ENCODE data around the gene BRCA2. TPM values are rescaled to one million over a fixed set of nuclear protein-coding genes. Genes with fewer than 3 reads are reported as not detected.
"Not testable (repeated sequence)": the region's sequence is repeated elsewhere in the genome, so short reads cannot be mapped to it uniquely, and the experiment has no call there.

The BRCA2 gene
- total RNA-seq, 1 donor from 2014 or later, result 5.6 TPM

DNA sequence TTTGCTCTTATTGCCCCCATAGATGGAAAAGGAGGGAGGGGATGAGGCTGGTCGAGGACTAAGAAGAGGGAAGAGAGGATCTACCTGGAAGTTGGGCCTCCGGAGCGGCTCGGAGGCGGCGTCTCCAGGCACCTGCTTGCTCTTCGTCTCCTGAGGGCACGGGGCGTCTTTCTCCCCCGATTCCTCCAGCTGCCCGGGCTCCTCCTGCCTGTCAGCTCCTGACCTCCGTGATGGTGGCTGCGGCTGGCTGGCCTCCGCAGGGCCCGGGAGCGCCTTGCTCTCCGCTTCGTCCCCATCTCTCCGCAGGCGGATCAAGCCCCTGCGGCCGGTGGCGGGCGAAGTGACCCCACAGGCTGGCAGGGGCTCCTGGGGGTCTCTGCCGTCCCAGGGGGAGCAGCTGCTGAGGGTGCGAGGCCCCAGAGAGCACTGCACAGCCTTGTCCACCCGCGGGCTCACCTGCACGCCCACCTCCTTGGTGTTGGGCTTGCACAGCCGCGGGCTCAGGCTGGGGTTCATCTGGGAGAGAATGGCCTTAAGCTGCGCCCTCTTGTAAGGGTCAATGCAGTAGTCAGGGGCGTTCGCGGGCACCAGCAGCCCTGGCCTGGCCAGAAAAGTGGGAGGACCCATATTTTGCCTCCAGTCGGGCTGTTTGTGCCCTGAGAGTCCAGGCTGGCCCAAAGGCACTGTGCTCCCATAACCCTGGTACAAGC is 4.0 kb upstream of the BRCA2 start:
- DNase-seq, result no peak

DNA sequence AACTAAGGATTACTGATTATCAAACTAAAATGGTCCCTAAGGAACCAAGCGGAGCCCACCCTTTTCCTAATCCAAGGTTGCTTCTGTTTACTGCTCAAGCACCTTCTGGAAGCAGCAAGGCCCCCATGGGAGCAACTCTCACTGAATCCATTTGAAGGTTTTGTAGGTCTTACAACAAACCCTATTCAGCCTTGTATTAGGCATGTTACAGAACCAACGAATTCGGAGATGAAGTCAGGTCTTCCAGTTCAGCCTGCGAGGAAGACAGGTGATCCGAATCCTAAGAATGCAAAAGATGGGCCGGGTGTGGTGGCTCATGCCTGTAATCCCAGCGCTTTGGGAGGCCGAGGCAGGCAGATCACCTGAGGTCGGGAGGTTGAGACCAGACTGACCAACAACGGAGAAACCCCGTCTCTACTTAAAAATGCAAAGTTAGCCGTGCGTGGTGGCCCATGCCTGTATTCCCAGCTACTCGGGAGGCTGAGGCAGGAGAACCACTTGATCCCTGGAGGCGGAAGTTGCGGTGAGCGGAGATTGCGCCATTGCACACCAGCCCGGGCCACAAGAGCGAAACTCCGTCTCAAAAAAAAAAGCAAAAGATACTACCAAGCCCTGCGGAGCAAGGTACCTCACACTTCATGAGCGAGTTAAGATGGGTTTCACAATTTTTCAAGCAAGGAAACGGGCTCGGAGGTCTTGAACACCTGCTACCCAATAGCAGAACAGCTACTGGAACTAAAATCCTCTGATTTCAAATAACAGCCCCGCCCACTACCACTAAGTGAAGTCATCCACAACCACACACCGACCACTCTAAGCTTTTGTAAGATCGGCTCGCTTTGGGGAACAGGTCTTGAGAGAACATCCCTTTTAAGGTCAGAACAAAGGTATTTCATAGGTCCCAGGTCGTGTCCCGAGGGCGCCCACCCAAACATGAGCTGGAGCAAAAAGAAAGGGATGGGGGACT is 754 bp upstream of the BRCA2 start:
- DNase-seq, result peak; percentile 36

DNA sequence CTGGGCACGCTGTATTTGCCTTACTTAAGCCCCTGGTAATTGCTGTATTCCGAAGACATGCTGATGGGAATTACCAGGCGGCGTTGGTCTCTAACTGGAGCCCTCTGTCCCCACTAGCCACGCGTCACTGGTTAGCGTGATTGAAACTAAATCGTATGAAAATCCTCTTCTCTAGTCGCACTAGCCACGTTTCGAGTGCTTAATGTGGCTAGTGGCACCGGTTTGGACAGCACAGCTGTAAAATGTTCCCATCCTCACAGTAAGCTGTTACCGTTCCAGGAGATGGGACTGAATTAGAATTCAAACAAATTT is 676 bp downstream of the BRCA2 start:
- no peak for DNase-seq

DNA sequence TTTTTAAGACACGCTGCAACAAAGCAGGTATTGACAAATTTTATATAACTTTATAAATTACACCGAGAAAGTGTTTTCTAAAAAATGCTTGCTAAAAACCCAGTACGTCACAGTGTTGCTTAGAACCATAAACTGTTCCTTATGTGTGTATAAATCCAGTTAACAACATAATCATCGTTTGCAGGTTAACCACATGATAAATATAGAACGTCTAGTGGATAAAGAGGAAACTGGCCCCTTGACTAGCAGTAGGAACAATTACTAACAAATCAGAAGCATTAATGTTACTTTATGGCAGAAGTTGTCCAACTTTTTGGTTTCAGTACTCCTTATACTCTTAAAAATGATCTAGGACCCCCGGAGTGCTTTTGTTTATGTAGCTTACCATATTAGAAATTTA is 1.2 kb downstream of the BRCA2 start:
- DNase-seq, result no peak

DNA sequence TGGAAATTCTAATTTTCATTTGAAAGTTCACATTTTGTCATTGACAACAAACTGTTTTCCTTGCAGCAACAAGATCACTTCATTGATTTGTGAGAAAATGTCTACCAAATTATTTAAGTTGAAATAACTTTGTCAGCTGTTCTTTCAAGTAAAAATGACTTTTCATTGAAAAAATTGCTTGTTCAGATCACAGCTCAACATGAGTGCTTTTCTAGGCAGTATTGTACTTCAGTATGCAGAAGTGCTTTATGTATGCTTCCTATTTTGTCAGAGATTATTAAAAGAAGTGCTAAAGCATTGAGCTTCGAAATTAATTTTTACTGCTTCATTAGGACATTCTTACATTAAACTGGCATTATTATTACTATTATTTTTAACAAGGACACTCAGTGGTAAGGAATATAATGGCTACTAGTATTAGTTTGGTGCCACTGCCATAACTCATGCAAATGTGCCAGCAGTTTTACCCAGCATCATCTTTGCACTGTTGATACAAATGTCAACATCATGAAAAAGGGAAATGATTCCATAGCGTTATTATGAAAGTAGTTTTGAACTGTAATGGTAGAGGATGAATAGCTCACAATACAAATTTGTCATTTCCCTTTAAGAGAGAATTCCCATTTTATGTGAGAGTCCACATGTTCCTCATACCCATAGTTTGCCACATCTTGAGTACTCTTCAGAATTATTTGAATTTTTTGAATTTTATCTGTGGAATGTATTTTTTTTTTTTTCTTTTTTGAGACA is 2.6 kb downstream of the BRCA2 start:
- DNase-seq, result peak; percentile 2

DNA sequence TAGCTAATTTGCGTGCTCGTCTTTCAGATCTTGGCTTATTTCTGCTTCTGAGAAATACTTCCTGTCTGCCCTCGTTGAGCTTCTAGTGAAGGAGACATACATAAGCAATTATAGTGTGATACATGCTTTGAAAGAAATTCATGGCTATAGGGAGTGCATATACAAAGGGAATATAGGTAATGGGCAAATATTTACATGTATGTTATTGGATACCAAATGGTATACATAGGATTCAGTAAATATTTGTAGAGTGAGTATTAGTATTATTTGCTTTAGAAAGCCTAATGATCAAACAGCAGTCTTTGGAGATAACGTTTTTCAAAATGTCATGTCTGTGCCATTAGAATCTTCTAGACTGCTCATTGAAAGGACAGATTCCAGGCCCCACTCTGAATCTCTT is 5.2 kb downstream of the BRCA2 start:
- DNase-seq, result no peak

DNA sequence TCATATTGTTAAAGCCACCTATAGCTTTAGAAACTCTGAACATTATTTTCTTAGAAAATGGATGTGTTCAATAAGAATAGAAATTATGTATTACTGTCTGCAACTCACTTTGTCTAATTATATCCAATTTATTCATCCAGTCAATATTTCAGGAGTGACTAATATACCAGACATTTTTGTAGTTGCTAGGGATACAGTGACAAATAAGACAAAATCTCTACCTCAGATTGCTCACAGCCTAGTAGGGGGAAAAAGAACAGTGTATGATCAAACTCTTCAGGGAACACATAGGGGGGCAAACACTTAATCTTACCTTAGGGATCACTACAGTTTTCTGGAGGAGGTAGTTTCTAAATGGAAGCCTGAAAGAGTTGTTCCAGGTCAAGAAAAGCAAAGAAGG is 8.6 kb downstream of the BRCA2 start:
- no peak for DNase-seq

DNA sequence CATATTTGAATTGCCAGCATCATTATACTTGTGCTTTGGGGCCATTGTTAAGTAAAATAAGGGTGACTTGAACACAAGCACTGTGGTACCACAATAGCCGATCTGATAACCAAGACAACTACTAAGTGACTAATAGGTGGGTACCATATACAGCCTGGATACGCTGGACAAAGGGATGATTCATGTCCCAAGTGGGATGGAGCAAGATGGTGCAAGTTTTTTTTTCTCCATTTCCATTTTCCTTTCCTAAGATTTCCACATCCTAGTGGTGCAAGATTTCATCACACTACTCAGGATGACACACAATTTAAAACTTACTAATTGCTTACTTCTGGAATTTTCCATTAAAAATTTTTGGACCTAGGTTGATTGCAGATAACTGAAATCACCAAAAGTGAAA is 15.1 kb downstream of the BRCA2 start:
- no peak for DNase-seq

DNA sequence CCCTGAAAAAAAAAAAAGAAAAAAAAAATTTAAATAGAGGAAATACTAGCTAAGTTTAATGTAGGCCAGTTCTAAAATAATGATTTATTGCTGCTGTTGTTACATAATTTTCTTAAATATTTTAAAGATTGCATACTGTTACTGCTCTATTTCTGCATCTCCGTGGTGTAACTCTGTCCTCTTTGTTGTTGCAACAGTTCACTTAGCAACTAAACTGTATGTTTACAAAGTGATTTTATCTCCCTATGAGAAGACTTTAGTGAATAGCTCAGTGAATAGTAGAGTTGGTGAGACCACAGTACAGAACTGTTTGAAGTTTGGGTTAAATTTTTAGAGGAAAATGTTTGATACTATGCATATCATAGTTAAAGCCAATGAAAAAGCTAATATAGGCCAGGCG is 19.4 kb downstream of the BRCA2 start:
- no peak for DNase-seq

DNA sequence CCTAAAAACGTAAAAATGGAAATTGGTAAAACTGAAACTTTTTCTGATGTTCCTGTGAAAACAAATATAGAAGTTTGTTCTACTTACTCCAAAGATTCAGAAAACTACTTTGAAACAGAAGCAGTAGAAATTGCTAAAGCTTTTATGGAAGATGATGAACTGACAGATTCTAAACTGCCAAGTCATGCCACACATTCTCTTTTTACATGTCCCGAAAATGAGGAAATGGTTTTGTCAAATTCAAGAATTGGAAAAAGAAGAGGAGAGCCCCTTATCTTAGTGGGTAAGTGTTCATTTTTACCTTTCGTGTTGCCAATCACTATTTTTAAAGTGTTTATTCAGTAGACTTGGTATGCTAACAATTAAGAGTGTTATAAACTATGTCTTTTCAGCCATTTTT is 25.6 kb downstream of the BRCA2 start:
- DNase-seq, result no peak

DNA sequence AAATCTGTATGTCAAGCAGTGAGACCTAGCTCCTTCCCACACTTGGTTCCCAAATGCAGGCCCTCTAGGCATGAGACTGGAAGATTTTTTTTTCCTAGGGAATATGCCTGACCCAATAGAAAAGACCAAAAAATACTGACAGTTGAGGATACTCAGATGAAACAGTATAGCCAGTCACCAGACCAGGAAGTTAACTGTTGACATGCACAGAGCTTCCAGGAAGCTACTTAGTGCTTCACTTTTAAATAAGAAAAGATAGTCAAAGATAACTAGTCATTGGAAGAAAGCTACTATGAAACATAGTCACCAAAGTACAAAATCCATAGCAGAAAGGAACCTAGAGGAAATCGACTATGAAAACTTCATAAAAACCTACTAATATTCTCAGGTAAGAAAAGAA is 32.3 kb downstream of the BRCA2 start:
- DNase-seq, result no peak

DNA sequence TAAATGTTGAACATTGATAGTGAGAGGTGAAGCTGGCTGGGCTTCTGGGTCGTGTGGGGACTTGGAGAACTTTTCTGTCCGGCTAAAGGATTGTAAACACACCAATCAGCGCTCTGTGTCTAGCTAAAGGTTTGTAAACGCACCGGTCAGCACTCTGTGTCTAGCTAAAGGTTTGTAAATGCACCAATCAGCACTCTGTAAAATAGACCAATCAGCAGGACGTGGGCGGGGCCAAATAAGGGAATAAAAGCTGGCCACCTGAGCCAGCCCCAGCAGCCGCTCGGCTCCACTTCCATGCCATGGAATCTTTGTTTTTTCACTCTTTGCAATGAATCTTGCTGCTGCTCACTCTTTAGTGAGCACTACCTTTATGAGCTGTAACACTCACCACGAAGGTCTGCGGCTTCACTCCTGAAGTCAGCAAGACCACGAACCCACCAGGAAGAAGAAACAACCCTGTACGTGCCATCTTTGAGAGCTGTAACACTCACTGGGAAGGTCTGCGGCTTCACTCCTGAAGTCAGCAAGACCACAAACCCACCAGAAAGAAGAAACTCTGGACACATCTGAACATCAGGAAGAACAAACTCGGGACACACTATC is 35.6 kb downstream of the BRCA2 start:
- not testable (repeated sequence) for DNase-seq

DNA sequence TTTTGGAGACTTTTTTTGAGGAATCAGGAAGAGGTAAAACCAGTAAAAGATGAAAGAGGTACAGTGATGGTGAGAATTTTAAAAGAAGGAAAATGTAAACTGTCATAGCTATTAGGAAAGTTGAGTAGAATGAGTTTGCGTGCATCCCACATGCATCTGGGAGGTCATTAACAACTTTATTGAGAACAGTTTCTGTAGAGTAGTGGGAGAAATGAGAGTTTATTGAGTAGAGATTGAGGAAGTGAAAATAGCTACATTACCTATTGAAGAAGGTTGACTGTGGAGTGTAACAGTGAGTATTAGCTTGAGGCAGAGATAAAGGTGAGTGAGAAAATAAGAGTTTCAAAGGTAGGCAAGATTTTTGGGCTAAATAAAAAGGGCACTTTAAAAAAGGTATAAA is 38.7 kb downstream of the BRCA2 start:
- no peak for DNase-seq

DNA sequence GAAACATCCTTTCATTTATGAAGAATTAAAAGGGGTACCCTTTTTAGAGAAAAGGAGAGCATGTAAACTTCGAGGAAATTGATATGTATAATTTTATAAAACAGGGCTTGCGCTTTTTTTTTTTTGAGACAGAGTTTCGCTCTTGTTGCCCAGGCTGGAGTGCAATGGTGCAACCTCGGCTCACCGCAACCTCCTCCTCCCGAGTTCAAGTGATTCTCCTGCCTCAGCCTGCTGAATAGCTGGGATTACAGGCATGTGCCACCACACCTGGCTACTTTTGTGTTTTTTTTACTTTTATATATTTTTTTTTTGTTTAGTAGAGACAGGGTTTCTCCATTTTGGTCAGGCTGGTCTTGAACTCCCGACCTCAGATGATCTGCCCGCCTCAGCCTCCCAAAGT is 40.6 kb downstream of the BRCA2 start:
- DNase-seq, result not testable (repeated sequence)

DNA sequence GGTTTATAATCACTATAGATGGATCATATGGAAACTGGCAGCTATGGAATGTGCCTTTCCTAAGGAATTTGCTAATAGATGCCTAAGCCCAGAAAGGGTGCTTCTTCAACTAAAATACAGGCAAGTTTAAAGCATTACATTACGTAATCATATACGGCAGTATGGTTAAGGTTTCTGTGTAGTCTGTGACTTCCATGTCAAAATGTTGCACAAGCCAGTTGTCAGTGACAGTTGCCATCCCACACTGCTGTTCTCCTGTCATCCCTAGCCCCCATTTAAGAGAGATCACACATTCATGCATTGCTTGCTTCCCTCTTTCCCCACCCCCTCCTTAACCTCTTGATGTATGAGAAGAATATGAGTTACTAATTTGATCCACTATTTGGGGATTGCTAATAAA is 47.3 kb downstream of the BRCA2 start:
- DNase-seq, result no peak

DNA sequence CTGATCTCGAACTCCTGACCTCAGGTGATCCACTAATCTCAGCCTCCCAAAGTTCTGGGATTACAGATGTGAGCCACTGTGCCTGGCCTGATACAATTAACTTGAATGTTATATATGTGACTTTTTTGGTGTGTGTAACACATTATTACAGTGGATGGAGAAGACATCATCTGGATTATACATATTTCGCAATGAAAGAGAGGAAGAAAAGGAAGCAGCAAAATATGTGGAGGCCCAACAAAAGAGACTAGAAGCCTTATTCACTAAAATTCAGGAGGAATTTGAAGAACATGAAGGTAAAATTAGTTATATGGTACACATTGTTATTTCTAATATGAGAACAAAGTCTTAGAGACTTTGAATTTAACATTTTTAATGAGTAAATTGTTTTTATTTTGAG is 55.5 kb downstream of the BRCA2 start:
- no peak for DNase-seq

DNA sequence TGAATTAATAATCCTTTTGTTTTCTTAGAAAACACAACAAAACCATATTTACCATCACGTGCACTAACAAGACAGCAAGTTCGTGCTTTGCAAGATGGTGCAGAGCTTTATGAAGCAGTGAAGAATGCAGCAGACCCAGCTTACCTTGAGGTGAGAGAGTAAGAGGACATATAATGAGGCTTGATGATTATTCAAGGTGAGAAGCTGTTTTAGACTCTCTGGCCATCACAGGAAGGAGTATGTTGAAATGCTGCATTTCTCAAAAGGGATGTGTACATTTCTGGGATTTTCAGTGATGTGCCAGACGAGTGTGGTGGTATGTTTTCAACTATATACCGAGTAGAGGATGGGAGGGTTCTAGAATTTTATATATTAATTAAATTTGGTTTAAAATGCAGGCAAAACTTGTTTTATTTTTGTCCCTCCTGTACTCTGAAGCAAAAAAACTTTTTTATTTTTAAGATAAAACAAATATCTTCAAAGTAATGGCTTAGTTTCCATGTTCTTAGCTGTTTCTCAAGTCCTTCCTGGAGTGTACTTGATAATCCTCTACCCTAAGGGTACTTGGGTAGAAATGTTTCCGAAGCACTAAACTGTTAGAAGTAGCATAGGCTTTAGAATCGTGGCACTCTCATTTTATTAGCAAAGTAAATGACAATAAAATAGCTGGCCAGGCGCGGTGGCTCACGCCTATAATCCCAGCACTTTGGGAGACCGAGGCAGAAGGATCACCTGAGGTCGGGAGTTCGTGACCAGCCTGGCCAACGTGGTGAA is 61.5 kb downstream of the BRCA2 start:
- no peak for DNase-seq

DNA sequence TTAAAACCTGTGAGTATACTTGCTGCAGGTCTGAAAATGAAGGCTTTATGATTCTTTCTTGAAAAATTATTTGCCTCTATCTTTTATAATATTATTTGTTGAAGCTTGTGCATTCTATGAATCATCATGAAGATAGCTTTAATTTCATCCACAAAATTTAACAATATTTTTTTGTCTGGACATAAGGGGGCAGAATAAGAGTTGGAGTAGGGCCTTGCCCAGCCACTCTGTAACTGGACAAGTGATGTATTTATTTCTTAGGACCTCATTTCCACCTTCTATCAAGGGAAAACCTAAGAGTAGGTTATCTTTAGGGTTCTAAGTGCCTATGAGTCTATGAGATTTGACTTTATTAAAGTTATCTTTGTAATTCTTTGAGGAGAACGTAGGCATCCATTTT is 62.7 kb downstream of the BRCA2 start:
- no peak for DNase-seq

DNA sequence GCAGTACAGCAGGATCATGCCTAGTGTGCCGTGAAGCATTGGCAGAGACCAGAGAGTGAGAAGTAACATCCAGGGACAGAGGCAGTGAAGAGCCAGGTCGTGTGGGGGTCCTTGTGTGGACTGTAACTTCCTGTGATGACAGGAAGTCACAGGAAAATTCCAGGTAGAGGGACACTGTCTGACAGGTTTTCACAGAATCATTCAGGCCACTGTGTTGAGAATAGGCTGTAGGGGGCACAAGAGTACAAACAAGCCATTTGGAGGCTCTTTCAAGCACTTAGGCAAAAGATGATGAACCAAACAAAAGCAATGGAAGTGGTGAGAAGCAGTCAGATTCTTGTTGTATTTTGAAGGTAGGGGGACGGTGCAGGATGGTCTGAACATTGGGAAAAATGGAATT is 66.2 kb downstream of the BRCA2 start:
- no peak for DNase-seq

DNA sequence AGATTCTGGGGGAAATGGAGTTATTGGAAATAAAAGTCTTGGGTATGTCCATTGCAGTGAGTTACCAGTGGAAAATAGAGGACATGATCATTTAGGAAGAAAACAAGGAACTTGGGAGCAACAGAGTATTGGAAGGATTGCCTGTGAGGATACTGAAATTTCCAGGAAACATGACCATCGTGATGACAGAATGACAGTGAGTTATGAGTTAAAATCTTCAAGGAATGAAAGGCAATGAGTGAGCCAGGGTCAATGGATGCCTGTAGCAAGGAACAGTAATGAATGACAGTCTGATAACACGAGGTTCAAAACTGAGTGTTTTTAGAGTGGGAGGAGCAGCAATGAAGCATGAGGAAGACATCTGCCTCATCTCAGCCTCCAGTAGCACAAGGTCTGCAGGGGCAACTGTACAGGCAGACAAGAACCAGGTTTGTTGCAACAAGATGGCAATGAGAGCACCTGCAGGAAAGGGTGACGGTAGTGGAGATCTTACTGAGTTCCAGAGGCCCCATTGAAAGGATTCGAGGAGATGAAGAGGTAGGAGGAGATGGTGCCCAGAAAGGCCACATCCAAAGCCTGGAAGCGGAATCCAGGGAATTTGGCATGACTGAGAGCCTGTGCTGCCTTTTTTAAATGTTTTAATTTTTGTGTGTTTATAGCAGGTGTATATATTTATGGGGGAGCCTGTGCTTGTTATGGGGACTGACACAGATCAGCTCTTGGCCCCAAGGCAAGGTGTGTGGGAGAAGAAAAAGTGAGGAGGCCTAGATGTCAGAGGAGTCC is 68.7 kb downstream of the BRCA2 start:
- DNase-seq, result no peak

DNA sequence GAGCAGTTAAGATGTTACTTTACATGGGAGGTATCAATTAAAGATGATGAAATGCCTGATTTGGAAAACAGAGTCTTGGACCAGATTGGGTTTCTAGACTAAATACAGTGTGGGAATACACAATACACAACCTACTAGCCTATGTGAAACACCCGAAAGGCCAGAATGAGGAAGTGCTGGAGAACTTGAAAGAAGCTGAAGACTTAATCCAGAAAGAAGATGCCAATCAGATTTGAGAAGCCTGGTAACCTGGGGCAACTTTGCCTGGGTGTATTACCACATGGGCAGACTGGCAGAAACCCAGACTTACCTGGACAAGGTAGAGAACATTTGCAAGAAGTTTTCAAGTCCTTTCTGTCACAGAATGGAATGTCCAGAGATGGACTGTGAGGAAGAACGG is 69.4 kb downstream of the BRCA2 start:
- no peak for DNase-seq

All from skin of body (tissue), 2 donors.